GM18520 (cell line): Measurements from ENCODE around the gene ERO1A.

Experiments
- ATAC-seq: cut with Tn5 transposase; IDR thresholded peaks from one replicate; pipeline ENCODE4 v1.9.1; 2021; ENCODE audit not compliant: unreplicated experiment

ERO1A gene

GRCh38 chr14:52609445-52610044 is 85.8 kb downstream of the ERO1A start:
- ATAC-seq: no peak

DNA sequence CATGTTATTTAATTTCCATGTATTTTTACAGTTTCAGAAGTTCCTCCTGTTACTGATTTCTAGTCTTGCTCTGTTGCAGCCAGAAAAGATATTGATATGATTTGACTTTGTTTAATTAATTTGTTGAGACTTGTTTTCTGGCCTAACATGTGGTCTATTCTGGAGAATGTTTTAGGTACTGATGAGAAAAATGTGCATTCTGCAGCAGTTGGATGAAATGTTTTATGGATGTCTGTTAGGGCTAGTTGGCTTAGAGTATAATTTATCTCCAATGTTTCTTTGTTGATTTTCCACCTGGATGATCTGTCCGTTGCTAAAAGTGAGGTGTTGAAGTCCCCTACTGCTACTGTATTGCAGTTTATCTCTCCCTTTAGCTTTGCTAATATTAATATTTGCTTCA is 88.3 kb downstream of the ERO1A start:
- ATAC-seq: no peak

GRCh38 chr14:52602131-52602530 is 93.2 kb downstream of the ERO1A start:
- no peak for ATAC-seq

GRCh38 chr14:52599974-52600373 is 95.4 kb downstream of the ERO1A start:
- no peak for ATAC-seq

GRCh38 chr14:52598568-52598967 is 96.8 kb downstream of the ERO1A start:
- ATAC-seq: no peak

GRCh38 chr14:52596861-52597260 is 98.5 kb downstream of the ERO1A start:
- ATAC-seq: no peak

GRCh38 chr14:52596320-52596719 is 99.0 kb downstream of the ERO1A start:
- ATAC-seq: no peak

GRCh38 chr14:52590318-52590717 is 105.0 kb downstream of the ERO1A start:
- no peak for ATAC-seq
